PC-3 (cell line): ENCODE results near the gene MAP3K7CL. TPM values are rescaled to one million over a fixed set of nuclear protein-coding genes. Genes with fewer than 3 reads are reported as not detected.

Source experiments
- ATAC-seq: fragments of 200-7000 bp; cut with Tn5 transposase; 2 replicates; pipeline ENCODE4 v1.9.1; 2020; ENCODE audit warnings: mild to moderate bottlenecking, moderate library complexity
- BruUV-seq: library from RNA; stranded (reverse); fragments of 400-500 nt; replicated peaks from 2 replicates; lab custom pipeline; 2021; lab: Mats Ljungman, UMichigan
- CTCF ChIA-PET: fragments of 300-600 bp; sonication (Branson Sonifier 250); formaldehyde crosslinking; loops from one replicate; lab custom pipeline; 2022; ENCODE audit warnings: antibody characterized with exemption; lab: Charles Lee
- POLR2A ChIA-PET: fragments of 300-600 bp; sonication (Branson Sonifier 250); formaldehyde crosslinking; loops from one replicate; lab custom pipeline; 2022; ENCODE audit warnings: antibody characterized with exemption; ENCODE audit not compliant: unreplicated experiment; lab: Charles Lee
- DNase-seq: peaks from one replicate; pipeline ENCODE4 v3.0.0-alpha.2; 2015
- H2AFZ ChIP-seq: fragments of 300-600 bp; sonication (generic); 2 replicates; pipeline ENCODE4 v1.6.0; 2016; ENCODE audit warnings: antibody characterized with exemption, low read length
- H3F3A ChIP-seq: fragments of 300-600 bp; sonication (generic); one replicate; pipeline ENCODE4 v1.6.0; 2017; ENCODE audit warnings: antibody characterized with exemption, low read length, control low read depth, mild to moderate bottlenecking; ENCODE audit not compliant: unreplicated experiment
- H3K27ac ChIP-seq: fragments of 300-600 bp; sonication (generic); 2 replicates; pipeline ENCODE4 v1.5.1; 2016; ENCODE audit warnings: mild to moderate bottlenecking, low read length
- H3K27me3 ChIP-seq: fragments of 300-600 bp; sonication (generic); 2 replicates; pipeline ENCODE4 v1.6.1; 2016; ENCODE audit warnings: low read length, mixed read lengths
- H3K36me3 ChIP-seq: fragments of 300-600 bp; sonication (generic); 2 replicates; pipeline ENCODE4 v1.6.1; 2016; ENCODE audit warnings: low read depth, mixed run types, low read length, mixed read lengths
- H3K4me1 ChIP-seq: fragments of 300-600 bp; sonication (generic); 2 replicates; pipeline ENCODE4 v1.5.1; 2016; ENCODE audit warnings: low read length; ENCODE audit not compliant: insufficient read depth
- H3K4me2 ChIP-seq: fragments of 300-600 bp; sonication (generic); 2 replicates; pipeline ENCODE4 v1.6.0; 2016; ENCODE audit warnings: low read length
- H3K4me3 ChIP-seq: fragments of 300-600 bp; sonication (generic); 2 replicates; pipeline ENCODE4 v1.5.1; 2016; ENCODE audit warnings: mild to moderate bottlenecking, low read length, mixed read lengths
- H3K79me2 ChIP-seq: fragments of 300-600 bp; sonication (generic); 2 replicates; pipeline ENCODE4 v1.6.1; 2017; ENCODE audit warnings: low read length, mixed read lengths
- H3K9ac ChIP-seq: fragments of 300-600 bp; sonication (generic); 2 replicates; pipeline ENCODE4 v1.6.0; 2016; ENCODE audit warnings: mild to moderate bottlenecking, low read length
- H3K9me2 ChIP-seq: fragments of 300-600 bp; sonication (generic); replicated peaks from 2 replicates; pipeline ENCODE4 v1.6.1; 2016; ENCODE audit warnings: mixed run types, low read length, mixed read lengths
- H3K9me3 ChIP-seq: fragments of 300-600 bp; sonication (generic); 2 replicates; pipeline ENCODE4 v1.6.1; 2016; ENCODE audit warnings: low read length, mixed read lengths
- H4K20me1 ChIP-seq: fragments of 300-600 bp; sonication (generic); 2 replicates; pipeline ENCODE4 v1.6.1; 2016; ENCODE audit warnings: low read length, mixed read lengths
- EZH2 ChIP-seq: fragments of 300-600 bp; sonication (generic); IDR thresholded peaks from one replicate; pipeline ENCODE4 v1.6.1; 2017; ENCODE audit warnings: antibody characterized with exemption, mild to moderate bottlenecking, low read length; ENCODE audit not compliant: unreplicated experiment
- EZH2phosphoT487 ChIP-seq: fragments of 300-600 bp; sonication (generic); IDR thresholded peaks from 2 replicates; pipeline ENCODE4 v1.6.1; 2018; ENCODE audit warnings: mild to moderate bottlenecking, antibody characterized with exemption, low read length, borderline replicate concordance
- intact Hi-C: fragments of 100-400 bp; cut with micrococcal nuclease; formaldehyde crosslinking; loops from 2 replicates; pipeline ENCODE4 v1.9.0; 2023
- total RNA-seq: library from RNA; depleted of rRNA; stranded (reverse); fragments of >200 nt; gene quantifications from 2 replicates; pipeline ENCODE4 v1.2.3, GENCODE V29; 2014
- TF ChIP-seq, protein P1 (sequence below): fragments of 300-600 bp; sonication (generic); conservative IDR thresholded peaks from 2 replicates; pipeline ENCODE4 v1.5.1; 2017; ENCODE audit warnings: antibody characterized with exemption, low read depth, mild to moderate bottlenecking, low read length

Gene MAP3K7CL
- total RNA-seq, 1 experiment from 2014 or later = 1.3 TPM

GRCh38 chr21:29209696-29210095 lies 79.3 kb downstream of the MAP3K7CL start:
- no peaks in the 10 kb centered on the region for H3K9me2 ChIP-seq
- no peak overlapping the region for H2AFZ ChIP-seq
- H3F3A ChIP-seq = no peaks in the 10 kb centered on the region
- DNase-seq (no peak), ATAC-seq (no peak)
- ChIA-PET CTCF (no interaction called here), POLR2A (no interaction called here)
- no peak overlapping the region for H3K4me3 ChIP-seq
- TF ChIP-seq, protein P1, sequence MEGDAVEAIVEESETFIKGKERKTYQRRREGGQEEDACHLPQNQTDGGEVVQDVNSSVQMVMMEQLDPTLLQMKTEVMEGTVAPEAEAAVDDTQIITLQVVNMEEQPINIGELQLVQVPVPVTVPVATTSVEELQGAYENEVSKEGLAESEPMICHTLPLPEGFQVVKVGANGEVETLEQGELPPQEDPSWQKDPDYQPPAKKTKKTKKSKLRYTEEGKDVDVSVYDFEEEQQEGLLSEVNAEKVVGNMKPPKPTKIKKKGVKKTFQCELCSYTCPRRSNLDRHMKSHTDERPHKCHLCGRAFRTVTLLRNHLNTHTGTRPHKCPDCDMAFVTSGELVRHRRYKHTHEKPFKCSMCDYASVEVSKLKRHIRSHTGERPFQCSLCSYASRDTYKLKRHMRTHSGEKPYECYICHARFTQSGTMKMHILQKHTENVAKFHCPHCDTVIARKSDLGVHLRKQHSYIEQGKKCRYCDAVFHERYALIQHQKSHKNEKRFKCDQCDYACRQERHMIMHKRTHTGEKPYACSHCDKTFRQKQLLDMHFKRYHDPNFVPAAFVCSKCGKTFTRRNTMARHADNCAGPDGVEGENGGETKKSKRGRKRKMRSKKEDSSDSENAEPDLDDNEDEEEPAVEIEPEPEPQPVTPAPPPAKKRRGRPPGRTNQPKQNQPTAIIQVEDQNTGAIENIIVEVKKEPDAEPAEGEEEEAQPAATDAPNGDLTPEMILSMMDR = no peak
- TF ChIP-seq EZH2phosphoT487 = no peak
- intact Hi-C loops = loop anchor here (5.0 kb wide), 1 partner anchor 48 kb away; no protein-coding TSS in a partner anchor
- no peak overlapping the region for H3K27ac ChIP-seq
- no peak overlapping the region for H3K9ac ChIP-seq
- no peaks in the 10 kb centered on the region for H4K20me1 ChIP-seq
- H3K4me1 ChIP-seq = peaks cover 17% of the 10 kb centered on the region
- H3K36me3 ChIP-seq = no peaks in the 10 kb centered on the region
- H3K27me3 ChIP-seq = no peaks in the 10 kb centered on the region
- H3K79me2 ChIP-seq = no peaks in the 10 kb centered on the region
- no peaks in the 10 kb centered on the region for H3K9me3 ChIP-seq
- BruUV-seq = no TSS peak
- no peak overlapping the region for H3K4me2 ChIP-seq

DNA sequence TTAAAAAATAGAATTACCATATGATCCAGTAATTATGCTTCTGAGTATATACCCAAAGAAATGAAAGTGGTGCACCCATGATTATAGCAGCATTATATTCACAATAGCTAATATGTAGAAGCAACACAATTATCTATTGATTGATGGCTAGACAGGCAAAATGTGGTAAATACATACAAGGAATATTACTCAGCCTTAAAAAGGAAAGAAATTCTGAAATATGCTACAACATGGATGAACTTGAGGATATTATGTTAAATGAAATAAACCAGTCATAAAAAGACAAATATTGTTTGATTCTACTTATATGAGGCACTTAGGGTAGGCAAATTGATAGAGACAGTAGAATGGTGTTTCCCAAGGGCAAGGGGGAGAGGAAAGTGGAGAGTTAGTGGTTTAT lies 80.8 kb downstream of the MAP3K7CL start:
- Histone ChIP-seq H3K27me3 (no peaks in the 10 kb centered on the region), H3K4me3 (no peak overlapping the region), H3K4me1 (peaks cover 17% of the 10 kb centered on the region), H3K27ac (no peak overlapping the region), H3K79me2 (no peaks in the 10 kb centered on the region), H3K36me3 (no peaks in the 10 kb centered on the region), H3F3A (no peaks in the 10 kb centered on the region), H2AFZ (no peak overlapping the region), H3K4me2 (no peak overlapping the region), H3K9ac (no peak overlapping the region), H4K20me1 (no peaks in the 10 kb centered on the region), H3K9me3 (no peaks in the 10 kb centered on the region), H3K9me2 (no peaks in the 10 kb centered on the region)
- no peak for DNase-seq
- POLR2A ChIA-PET = no interaction called here
- no peak for ATAC-seq
- no peak for TF ChIP-seq EZH2phosphoT487
- TF ChIP-seq EZH2 = no peak
- TF ChIP-seq, protein P1 = no peak
- BruUV-seq = no TSS peak
- intact Hi-C loops = no loop called here
- CTCF ChIA-PET = no interaction called here

DNA sequence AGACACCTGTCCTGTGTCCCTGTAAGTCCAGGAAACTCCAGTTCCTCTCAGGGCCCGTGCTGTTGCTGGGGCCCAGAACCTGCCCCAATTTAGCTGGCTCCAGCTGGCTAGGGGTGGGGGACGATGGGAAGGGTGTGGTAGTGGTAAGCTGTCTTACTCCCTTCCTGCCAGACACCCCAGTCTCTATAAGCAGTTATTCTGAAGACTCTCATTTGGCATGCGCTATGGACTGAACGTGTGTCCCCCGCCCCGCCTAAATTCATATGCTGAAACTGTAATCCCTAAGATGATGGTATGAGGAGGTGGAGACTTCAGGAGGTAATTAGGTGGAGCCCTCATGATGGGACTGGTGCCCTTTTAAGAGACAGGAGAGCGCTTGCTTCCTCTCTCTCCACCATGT lies 82.0 kb downstream of the MAP3K7CL start:
- Histone ChIP-seq H3K9me2 (no peaks in the 10 kb centered on the region), H3K4me3 (no peak overlapping the region), H3K79me2 (no peaks in the 10 kb centered on the region), H3K4me2 (no peak overlapping the region), H2AFZ (no peak overlapping the region), H3K36me3 (no peaks in the 10 kb centered on the region), H3K27ac (no peak overlapping the region), H3K27me3 (no peaks in the 10 kb centered on the region), H3F3A (no peaks in the 10 kb centered on the region), H4K20me1 (no peaks in the 10 kb centered on the region), H3K4me1 (peaks cover 23% of the 10 kb centered on the region), H3K9ac (no peak overlapping the region), H3K9me3 (no peaks in the 10 kb centered on the region)
- POLR2A ChIA-PET = no interaction called here
- CTCF ChIA-PET = no interaction called here
- intact Hi-C loops = no loop called here
- BruUV-seq = no TSS peak
- ATAC-seq = no peak
- DNase-seq = no peak
- TF ChIP-seq, protein P1 = no peak
- TF ChIP-seq EZH2phosphoT487 (no peak), EZH2 (no peak)
